SK-N-SH (cell line): Measurements from ENCODE around the gene CIAO1. TPM values are rescaled to one million over a fixed set of nuclear protein-coding genes. Genes with fewer than 3 reads are reported as not detected.

ENCODE experiments used
- CTCF ChIA-PET: fragments of 300-600, 350-600 bp; formaldehyde crosslinking; extraction: SDS; loops from one replicate; lab custom pipeline; 2021; lab: Yijun Ruan, JAX
- POLR2A ChIA-PET: fragments of 350-600 bp; sonication (Branson Sonifier 250); formaldehyde crosslinking; extraction: SDS; loops from one replicate; lab custom pipeline; 2020; ENCODE audit warnings: antibody characterized with exemption, inconsistent platforms; lab: Yijun Ruan, JAX
- DNase-seq: peaks from one replicate; pipeline ENCODE4 v3.0.0; 2012
- H2AFZ ChIP-seq: fragments of 200-600 bp; sonication (generic); 2 replicates; pipeline ENCODE4 v1.8.1; 2016; ENCODE audit warnings: antibody characterized with exemption, mild to moderate bottlenecking, low read depth
- H3F3A ChIP-seq: fragments of 200-600 bp; sonication (generic); replicated peaks from 2 replicates; pipeline ENCODE3; 2016; ENCODE audit warnings: antibody characterized with exemption, mild to moderate bottlenecking; ENCODE audit not compliant: insufficient read depth
- H3K27ac ChIP-seq, 2 experiments: fragments of 200-500 bp in 1 of 2; fragments of 200-600 bp in 1 of 2; sonication (Bioruptor generic) in 1 of 2; sonication (generic), shearing (Covaris generic) in 1 of 2; 2 replicates each; pipeline versions ENCODE4 v1.5.1 to v1.6.1; 2014 to 2016; ENCODE audit warnings: low read depth in 2 of 2, inconsistent platforms in 1 of 2, low read length in 1 of 2, mild to moderate bottlenecking in 1 of 2, mixed read lengths in 1 of 2
- H3K27me3 ChIP-seq: fragments of 200-600 bp; sonication (generic), shearing (Covaris generic); 2 replicates; pipeline ENCODE4 v1.6.1; 2016; ENCODE audit warnings: mixed run types; ENCODE audit not compliant: insufficient read depth
- H3K36me3 ChIP-seq, 2 experiments: fragments of 200-500 bp in 1 of 2; fragments of 200-600 bp in 1 of 2; sonication (Bioruptor generic) in 1 of 2; sonication (generic) in 1 of 2; replicated peaks in 1 of 2; 2 replicates each; pipeline versions ENCODE3 to v1.5.1; 2014 to 2016; ENCODE audit warnings: low read length in 1 of 2, mild to moderate bottlenecking in 1 of 2; ENCODE audit not compliant: insufficient read depth in 2 of 2, control insufficient read depth in 1 of 2
- H3K4me1 ChIP-seq, 2 experiments: fragments of 200-500 bp in 1 of 2; fragments of 200-600 bp in 1 of 2; sonication (Bioruptor generic) in 1 of 2; sonication (generic), shearing (Covaris generic) in 1 of 2; 2 replicates each; pipeline versions ENCODE4 v1.5.1 to v1.6.1; 2014 to 2016; ENCODE audit warnings: low read depth in 1 of 2, low read length in 1 of 2, mixed run types in 1 of 2; ENCODE audit not compliant: insufficient read depth in 2 of 2, control insufficient read depth in 1 of 2
- H3K4me2 ChIP-seq: fragments of 200-600 bp; sonication (generic), shearing (Covaris generic); 2 replicates; pipeline ENCODE4 v1.6.1; 2017; ENCODE audit warnings: mixed run types
- H3K4me3 ChIP-seq, 2 experiments: fragments of 200-500 bp in 1 of 2; fragments of 200-600 bp in 1 of 2; sonication (Bioruptor generic) in 1 of 2; sonication (generic), shearing (Covaris generic) in 1 of 2; 2 replicates each; pipeline versions ENCODE4 v1.5.1 to v1.8.1; 2014 to 2016; ENCODE audit warnings: low read depth in 2 of 2, inconsistent platforms in 1 of 2, low read length in 1 of 2, mild to moderate bottlenecking in 1 of 2, mixed read lengths in 1 of 2, moderate library complexity in 1 of 2
- H3K79me2 ChIP-seq: fragments of 200-600 bp; sonication (generic); 2 replicates; pipeline ENCODE4 v1.8.1; 2017; ENCODE audit warnings: mild to moderate bottlenecking; ENCODE audit not compliant: insufficient read depth
- H3K9ac ChIP-seq: fragments of 200-600 bp; sonication (generic); 2 replicates; pipeline ENCODE4 v1.6.1; 2017; ENCODE audit warnings: mixed run types
- H3K9me2 ChIP-seq: fragments of 200-600 bp; sonication (generic); 2 replicates; pipeline ENCODE4 v1.6.1; 2017; ENCODE audit warnings: mixed run types
- H3K9me3 ChIP-seq: fragments of 200-600 bp; sonication (generic); 2 replicates; pipeline ENCODE4 v1.6.1; 2017; ENCODE audit warnings: mixed run types, mild to moderate bottlenecking, moderate library complexity
- H4K20me1 ChIP-seq: fragments of 200-600 bp; sonication (generic); 2 replicates; pipeline ENCODE4 v1.6.1; 2017; ENCODE audit warnings: mild to moderate bottlenecking, mixed run types; ENCODE audit not compliant: insufficient read depth
- CTCF ChIP-seq: fragments of 200-600 bp; sonication (generic); IDR thresholded peaks from 2 replicates; pipeline ENCODE4 v1.6.1; 2017; ENCODE audit warnings: antibody characterized with exemption, mild to moderate bottlenecking, moderate library complexity
- ELF1 ChIP-seq: IDR thresholded peaks from 2 replicates; pipeline ENCODE4 v1.4.0; 2012
- JUND ChIP-seq: IDR thresholded peaks from 2 replicates; pipeline ENCODE4 v1.4.0; 2012
- NRF1 ChIP-seq: IDR thresholded peaks from 2 replicates; pipeline ENCODE4 v1.6.1; 2012; ENCODE audit warnings: low read depth, mild to moderate bottlenecking, low read length
- RCOR1 ChIP-seq: fragments of 150-350 bp; IDR thresholded peaks from 2 replicates; pipeline ENCODE4 v1.6.1; 2017; ENCODE audit warnings: antibody characterized with exemption, low read length
- TAF1 ChIP-seq: IDR thresholded peaks from 2 replicates; pipeline ENCODE4 v1.6.1; 2012; ENCODE audit warnings: low read depth, mild to moderate bottlenecking, low read length, moderate library complexity, borderline replicate concordance
- TEAD4 ChIP-seq: IDR thresholded peaks from 2 replicates; pipeline ENCODE4 v1.4.0; 2012; ENCODE audit warnings: mild to moderate bottlenecking, borderline replicate concordance; ENCODE audit not compliant: insufficient read depth
- USF2 ChIP-seq: fragments of 150-350 bp; IDR thresholded peaks from 2 replicates; pipeline ENCODE4 v1.6.1; 2017; ENCODE audit warnings: antibody characterized with exemption, low read length, low read depth, borderline replicate concordance
- ZBTB33 ChIP-seq: IDR thresholded peaks from 2 replicates; pipeline ENCODE4 v1.4.0; 2012; ENCODE audit warnings: low read depth, borderline replicate concordance
- WGBS: methylation state at CpG from one replicate; pipeline ENCODE4 v1.1.6; 2017; ENCODE audit warnings: low lambda C conversion rate; 5-methylcytosine and 5-hydroxymethylcytosine counted together
- polyA plus RNA-seq, 3 experiments: library from polyadenylated mRNA; depleted of rRNA; stranded (reverse); fragments of >200 nt; gene quantifications; 2 replicates each; pipeline ENCODE4 v1.2.3, GENCODE V29; 2012

The CIAO1 gene
- polyA plus RNA-seq, 1 of the 3 experiments (the other 2 are of a cell fraction), result 120 TPM

DNA sequence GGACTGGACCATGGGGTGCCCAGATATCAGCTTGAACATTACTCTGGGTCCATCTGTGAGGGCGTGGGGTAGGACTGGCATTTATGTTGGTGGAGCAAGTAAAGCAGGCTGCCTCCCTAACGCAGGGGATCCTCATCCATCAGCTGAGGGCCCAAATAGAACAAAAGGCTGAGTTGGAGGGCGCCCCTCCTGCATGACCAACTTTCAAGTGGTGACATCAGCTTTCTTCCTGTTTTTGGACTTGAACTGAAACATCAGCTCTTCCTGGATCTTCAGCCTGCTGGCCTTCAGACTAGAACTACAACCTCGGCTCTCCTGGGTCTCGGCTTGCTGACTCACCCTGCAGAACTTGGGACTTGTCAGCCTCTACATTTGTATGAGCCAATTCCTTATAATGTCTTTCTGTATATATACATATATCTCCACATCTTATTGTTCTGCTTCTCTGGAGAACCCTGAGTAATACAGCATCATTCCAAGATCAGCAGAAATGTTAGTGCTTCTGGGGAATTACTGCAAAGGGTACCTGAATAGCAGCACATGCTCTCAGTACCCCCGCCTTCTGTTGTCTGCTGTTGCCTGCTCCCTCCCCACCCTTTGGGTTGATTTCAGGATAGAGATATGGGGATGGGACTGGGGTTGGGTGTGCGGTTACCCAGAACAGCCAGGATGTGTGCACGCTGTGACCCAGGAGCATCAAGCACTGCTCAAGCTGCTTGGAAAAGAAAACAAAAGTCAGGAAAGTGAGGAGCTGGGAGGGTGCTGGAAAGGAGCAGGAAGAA lies 20.2 kb upstream of the CIAO1 start:
- H3F3A ChIP-seq, result peaks cover 9% of the 10 kb centered on the region
- ChIA-PET POLR2A (no interaction called here), CTCF (interaction anchor here (1.0 to 1.9 kb wide), 4 partner anchors 15 to 129 kb away, joined by 3 to 6 read pairs (median 3); no protein-coding TSS in a partner anchor)
- no peaks in the 10 kb centered on the region for H3K9me2 ChIP-seq
- H3K4me1 ChIP-seq, result peaks cover 10 to 14% of the 10 kb centered on the region in 2 experiments; a peak in 2 of 4 replicates
- H3K36me3 ChIP-seq, result peaks cover 0 to 5% of the 10 kb centered on the region in 2 experiments
- no peak overlapping the region for H3K4me3 ChIP-seq
- no peak overlapping the region for H2AFZ ChIP-seq
- WGBS, result 88% methylated on average over 8 of the region's 8 CpGs
- TF ChIP-seq JUND, result no peak
- no peak for TF ChIP-seq RCOR1
- no peak for TF ChIP-seq ZBTB33
- TF ChIP-seq NRF1, result no peak
- TF ChIP-seq ELF1, result no peak
- TF ChIP-seq TAF1, result no peak
- no peak for TF ChIP-seq TEAD4
- no peak for TF ChIP-seq USF2
- TF ChIP-seq CTCF, result no peak
- no peaks in the 10 kb centered on the region for H3K27me3 ChIP-seq
- H4K20me1 ChIP-seq, result no peaks in the 10 kb centered on the region
- no peaks in the 10 kb centered on the region for H3K9me3 ChIP-seq
- H3K4me2 ChIP-seq, result no peak overlapping the region
- no peak overlapping the region for H3K9ac ChIP-seq
- DNase-seq, result no peak
- H3K79me2 ChIP-seq, result peaks cover 5% of the 10 kb centered on the region; the same call in 1 of the 2 replicates
- peak overlapping the region in 1 of 2 experiments; percentile 3; a peak in 1 of 4 replicates for H3K27ac ChIP-seq

DNA sequence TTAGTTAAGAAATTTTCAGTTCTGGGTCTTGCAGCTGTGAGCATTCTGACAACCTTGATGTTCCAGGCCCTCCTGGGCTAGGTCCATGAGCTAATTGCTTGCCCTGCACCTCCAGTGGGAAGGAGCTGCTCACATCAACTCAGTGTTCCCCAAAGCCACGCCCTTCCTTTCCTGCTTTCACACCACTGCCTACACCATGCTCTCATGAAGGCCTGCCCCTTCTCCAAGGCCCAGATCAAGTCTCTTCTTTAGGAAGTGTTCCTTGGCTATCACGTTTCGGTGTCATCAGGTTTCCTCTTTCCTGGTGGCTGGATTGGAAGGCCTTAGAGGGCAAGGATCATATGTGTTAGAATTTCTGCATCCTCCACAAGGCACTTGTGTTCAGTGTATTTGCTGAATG lies 19.0 kb upstream of the CIAO1 start:
- POLR2A ChIA-PET, result no interaction called here
- TF ChIP-seq RCOR1, result no peak
- TF ChIP-seq, all 33 proteins: peak for 0
- Histone ChIP-seq H3K27me3 (no peaks in the 10 kb centered on the region), H4K20me1 (no peaks in the 10 kb centered on the region), H3K4me2 (no peak overlapping the region), H3K4me3 (no peak overlapping the region), H3F3A (peaks cover 20% of the 10 kb centered on the region), H3K4me1 (peaks cover 18 to 19% of the 10 kb centered on the region in 2 experiments; a peak in 3 of 4 replicates), H3K79me2 (peaks cover 10% of the 10 kb centered on the region; the same call in 1 of the 2 replicates), H3K27ac (no peak overlapping the region), H3K9me2 (no peaks in the 10 kb centered on the region), H3K9ac (no peak overlapping the region), H2AFZ (no peak overlapping the region), H3K36me3 (peaks cover 0 to 5% of the 10 kb centered on the region in 2 experiments), H3K9me3 (no peaks in the 10 kb centered on the region)
- WGBS, result 85% methylated on average over 3 of the region's 3 CpGs
- no peak for DNase-seq
- CTCF ChIA-PET, result interaction anchor here (1.0 to 1.9 kb wide), 3 partner anchors 14 to 262 kb away, joined by 3 to 6 read pairs (median 3); no protein-coding TSS in a partner anchor
